ENCODE measurements around the gene S100A2. TPM values are rescaled to one million over a fixed set of nuclear protein-coding genes. Genes with fewer than 3 reads are reported as not detected.
A peak's percentile ranks its signal among the peaks of the same experiment; 100 is the strongest.

S100A2 gene
- polyA plus RNA-seq, 2 of the 4 experiments (the other 2 are of a cell fraction), result 5.1 to 15.9 TPM

DNA sequence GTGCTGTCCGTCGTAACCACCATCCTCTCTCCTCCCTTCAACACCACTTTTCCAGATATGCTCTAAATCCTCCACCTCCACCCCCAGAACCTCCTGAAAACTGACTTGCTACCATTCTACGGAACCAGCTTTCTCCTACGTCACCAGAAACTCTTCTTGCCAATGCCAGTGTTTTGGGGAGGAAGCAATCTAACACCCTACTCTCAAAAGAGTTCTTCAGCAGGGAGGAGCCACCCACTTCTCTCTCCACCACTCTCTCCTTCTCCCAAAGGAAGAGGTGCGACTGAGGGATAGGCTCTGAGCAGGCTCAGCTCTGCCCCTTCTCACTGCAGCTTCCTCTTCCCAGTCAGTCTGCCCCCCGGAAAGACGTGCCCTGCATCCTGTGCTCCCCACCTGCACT, 6.1 kb upstream of the S100A2 start:
- Histone ChIP-seq H3K9me3 (no peaks in the 10 kb centered on the region), H3K27ac (peak overlapping the region in 1 of 2 experiments; percentile 38; a peak in 2 of 6 replicates), H3K4me2 (no peak overlapping the region), H3K4me1 (peaks cover 29% of the 10 kb centered on the region), H3K4me3 (no peak overlapping the region)
- ChIA-PET POLR2A (interaction anchor here (1.4 to 3.4 kb wide), 6 partner anchors 36 to 100 kb away, joined by 3 to 24 read pairs (median 10); partner anchors contain the start of genes CHTOP, S100A13 and S100A6), CTCF (interaction anchor here (0.5 to 7.5 kb wide), 46 partner anchors 10 to 421 kb away, joined by 3 to 471 read pairs (median 8); partner anchors contain the start of genes CHTOP, NPR1, RAB13 and S100A1)
- FAIRE-seq, result no peak
- WGBS (ENCODE audit: missing lambda C conversion rate), result 86% methylated on average over 7 of the region's 7 CpGs
- no peak for TF ChIP-seq HEYL (CRISPR knock-in tag; IDR thresholded peaks at IDR 0.05)
- no peak for TF ChIP-seq MAZ (IDR thresholded peaks at IDR 0.05; ENCODE audit: borderline replicate concordance, low read depth, low read length)
- no peak for TF ChIP-seq JUNB (IDR thresholded peaks at IDR 0.05)
- no peak for TF ChIP-seq ZFP36 (IDR thresholded peaks at IDR 0.05; ENCODE audit: borderline replicate concordance, partially characterized antibody)
- TF ChIP-seq EHMT2 (IDR thresholded peaks at IDR 0.05; ENCODE audit: low read depth), result no peak
- no peak for TF ChIP-seq E2F6 (IDR thresholded peaks at IDR 0.05; ENCODE audit: borderline replicate concordance, low read depth)
- no peak for TF ChIP-seq CHD4 (IDR thresholded peaks at IDR 0.05; ENCODE audit: borderline replicate concordance)
- TF ChIP-seq MAFK (IDR thresholded peaks at IDR 0.05; ENCODE audit: partially characterized antibody), result no peak
- no peak for TF ChIP-seq EHF (CRISPR knock-in tag; IDR thresholded peaks at IDR 0.05)
- no peak for TF ChIP-seq MAX (IDR thresholded peaks at IDR 0.05)
- TF ChIP-seq RARB (CRISPR knock-in tag; IDR thresholded peaks at IDR 0.05), result no peak
- no peak for TF ChIP-seq NR3C1 (IDR thresholded peaks at IDR 0.05)
- no peak for TF ChIP-seq NFE2L2 (conservative IDR thresholded peaks at IDR 0.05; ENCODE audit: low read length)
- ATAC-seq, result no peak
- DNase-seq (ENCODE audit: low read depth in 1 of 2, low spot score in 1 of 2), result no peak

DNA sequence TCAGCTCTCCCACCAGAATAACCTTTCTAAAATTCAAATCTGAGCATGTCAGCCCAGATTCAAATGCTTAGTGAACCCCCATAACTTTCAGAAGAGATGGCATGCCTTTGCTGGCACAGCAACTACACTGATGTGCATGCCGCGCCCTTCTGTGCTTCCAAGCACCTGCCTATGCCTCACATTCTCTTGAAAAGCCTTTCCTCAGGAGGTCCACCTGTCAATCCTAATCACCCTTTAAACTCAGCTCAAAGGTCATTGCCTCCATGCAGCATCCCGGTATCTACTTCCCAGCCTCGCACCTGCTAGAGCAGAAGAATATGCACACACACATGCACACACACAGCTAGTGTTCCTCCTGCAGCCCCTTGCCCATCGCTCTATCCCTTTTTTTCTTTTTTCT, 5.2 kb upstream of the S100A2 start:
- POLR2A ChIA-PET, result interaction anchor here (2.5 to 3.4 kb wide), 2 partner anchors 36 to 63 kb away, joined by 12 to 24 read pairs; partner anchors contain the start of genes CHTOP and S100A6
- Histone ChIP-seq H3K4me2 (no peak overlapping the region), H3K4me1 (peaks cover 36% of the 10 kb centered on the region), H3K9me3 (no peaks in the 10 kb centered on the region), H3K27ac (0 out of 6 replicates have a peak overlapping the region, but pooled peaks of 1 of the 2 experiments have one; percentile 8), H3K4me3 (no peak overlapping the region)
- CTCF ChIA-PET, result interaction anchor here (0.6 to 7.5 kb wide), 17 partner anchors 15 to 701 kb away, joined by 3 to 471 read pairs (median 32); partner anchors contain the start of genes CHTOP, NPR1, S100A1 and S100A13
- DNase-seq (ENCODE audit: low read depth in 1 of 2, low spot score in 1 of 2) (no peak), FAIRE-seq (no peak), ATAC-seq (no peak)
- WGBS (ENCODE audit: missing lambda C conversion rate), result 85% methylated on average over 5 of the region's 5 CpGs
- TF ChIP-seq GATA3 (IDR thresholded peaks at IDR 0.05; ENCODE audit: borderline replicate concordance) (no peak), HOXA7 (CRISPR knock-in tag; IDR thresholded peaks at IDR 0.05) (no peak), EP300 (IDR thresholded peaks at IDR 0.05) (no peak), CBX2 (IDR thresholded peaks at IDR 0.05; ENCODE audit: borderline replicate concordance, low read depth) (no peak), ELK1 (IDR thresholded peaks at IDR 0.05; ENCODE audit: low read depth, low read length) (no peak), EHF (CRISPR knock-in tag; IDR thresholded peaks at IDR 0.05) (no peak)

- FAIRE-seq (no peak), ATAC-seq (no peak), DNase-seq (ENCODE audit: low read depth in 1 of 2, low spot score in 1 of 2) (no peak)
- ChIA-PET CTCF (interaction anchor here (0.7 to 7.5 kb wide), 16 partner anchors 9 to 217 kb away, joined by 3 to 471 read pairs (median 30); partner anchors contain the start of genes CHTOP, NPR1, S100A1 and S100A13), POLR2A (interaction anchor here (2.4 kb wide), 1 partner anchor 35 kb away, joined by 102 read pairs; the partner anchor contains the start of gene S100A6)
- Histone ChIP-seq H3K4me1 (peaks cover 50% of the 10 kb centered on the region), H3K27ac (peak overlapping the region in 1 of 2 experiments; percentile 97; a peak in 4 of 6 replicates), H3K4me3 (no peak overlapping the region), H3K4me2 (no peak overlapping the region), H3K9me3 (no peaks in the 10 kb centered on the region)
- TF ChIP-seq FOXS1 (CRISPR knock-in tag; IDR thresholded peaks at IDR 0.05), result no peak
- no peak for TF ChIP-seq CTCF (IDR thresholded peaks at IDR 0.05)
- TF ChIP-seq KDM1A (IDR thresholded peaks at IDR 0.05; ENCODE audit: low read depth), result 0 out of 2 replicates have a peak, but pooled peaks have one; percentile 26
- 90% methylated on average over 8 of the region's 8 CpGs for WGBS (ENCODE audit: missing lambda C conversion rate)
Observed at GRCh38 chr1:153569465-153569864, 3.8 kb upstream of the S100A2 start.

Data from A549 (cell line).